Measurements from ENCODE around the gene KRTAP10-9. TPM values are rescaled to one million over a fixed set of nuclear protein-coding genes. Genes with fewer than 3 reads are reported as not detected.
"Not testable (repeated sequence)": the region's sequence is repeated elsewhere in the genome, so short reads cannot be mapped to it uniquely, and the experiment has no call there.

The KRTAP10-9 gene, protein sequence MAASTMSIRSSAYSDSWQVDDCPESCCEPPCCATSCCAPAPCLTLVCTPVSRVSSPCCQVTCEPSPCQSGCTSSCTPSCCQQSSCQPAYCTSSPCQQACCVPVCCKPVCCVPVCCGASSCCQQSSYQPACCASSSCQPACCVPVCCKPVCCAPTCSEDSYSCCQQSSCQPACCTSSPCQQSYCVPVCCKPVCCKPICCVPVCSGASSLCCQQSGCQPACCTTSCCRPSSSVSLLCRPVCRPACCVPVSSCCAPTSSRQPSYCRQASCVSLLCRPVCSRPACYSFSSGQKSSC
- polyA plus RNA-seq (ENCODE audit: insufficient read length in 4 of 4) = not detected

DNA sequence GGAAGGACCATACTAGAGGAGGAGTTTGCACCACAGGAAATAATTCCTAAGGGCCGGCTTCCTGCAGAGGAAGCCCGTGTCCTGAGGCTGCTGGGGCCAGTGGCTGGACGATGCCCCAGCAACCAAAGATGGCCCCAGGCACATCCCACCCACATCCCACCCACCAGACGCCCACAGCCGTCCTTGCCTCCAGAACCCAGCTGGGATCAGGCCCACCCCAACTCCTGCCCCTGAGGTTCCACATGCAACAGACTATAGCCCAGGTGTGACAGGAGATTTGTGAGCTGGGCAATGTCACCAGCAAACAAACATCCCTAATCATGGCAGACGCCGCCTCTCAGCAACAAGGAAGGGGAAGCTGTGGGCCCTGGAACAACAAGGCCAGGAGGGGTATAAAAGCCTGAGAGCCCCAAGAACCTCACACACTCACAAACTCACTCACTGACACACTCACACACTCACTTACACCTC lies at the start of gene KRTAP10-9:
Gene KRTAP10-9 (plus strand): TSS at position 421 of the 471 bp plus-strand sequence. CDS start 79 bp downstream, outside the sequence.
- DNase-seq (ENCODE audit: low read depth in 4 of 4, low spot score in 3 of 4) = no peak

- no peak for DNase-seq (ENCODE audit: low read depth in 4 of 4, low spot score in 3 of 4)
These were observed 48.4 kb upstream of the KRTAP10-9 start for GRCh38 chr21:44578371-44579055.

- no peak for DNase-seq (ENCODE audit: low read depth in 4 of 4, low spot score in 3 of 4)
These were observed 47.6 kb upstream of the KRTAP10-9 start for GRCh38 chr21:44579056-44579832.

GRCh38 chr21:44579833-44580144 lies 47.1 kb upstream of the KRTAP10-9 start:
- DNase-seq (ENCODE audit: low read depth in 4 of 4, low spot score in 3 of 4) = no peak

DNA sequence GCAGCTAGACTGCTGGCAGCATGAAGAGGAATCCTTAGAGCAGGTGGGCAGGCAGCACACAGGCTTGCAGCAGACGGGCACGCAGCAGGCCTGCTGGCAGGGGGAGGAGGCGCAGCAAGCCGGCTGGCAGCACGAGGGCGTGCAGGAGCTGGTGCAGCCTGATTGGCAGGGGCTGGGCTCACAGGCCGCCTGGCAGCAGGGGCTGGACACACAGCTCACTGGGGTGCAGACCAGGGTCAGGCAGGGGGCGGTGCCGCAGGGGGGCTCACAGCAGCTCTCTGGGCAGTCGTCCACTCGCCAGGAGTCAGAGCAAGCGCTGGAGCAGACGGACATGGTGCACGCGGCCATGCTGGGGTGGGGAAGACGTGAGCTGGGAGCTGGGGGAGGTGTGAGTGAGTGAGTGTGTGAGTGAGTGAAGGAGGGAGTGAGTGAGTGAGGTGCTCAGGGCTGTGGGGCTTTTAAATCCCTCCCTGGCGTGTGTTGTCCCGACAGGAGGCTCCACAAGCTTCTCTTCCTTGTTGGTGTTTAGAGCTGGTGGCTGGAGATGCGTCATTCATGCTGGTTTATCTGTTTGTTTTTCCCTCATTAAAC lies 46.6 kb upstream of the KRTAP10-9 start, which contains the start of gene KRTAP10-5:
Gene KRTAP10-5 (minus strand): TSS at position 374 of the 591 bp plus-strand sequence. CDS start 26 bp downstream, at position 348.
- not testable (repeated sequence) for DNase-seq (ENCODE audit: low read depth in 4 of 4, low spot score in 3 of 4)

- DNase-seq (ENCODE audit: low read depth in 4 of 4, low spot score in 3 of 4) = no peak
These were observed 45.7 kb upstream of the KRTAP10-9 start for GRCh38 chr21:44581158-44581557.

DNA sequence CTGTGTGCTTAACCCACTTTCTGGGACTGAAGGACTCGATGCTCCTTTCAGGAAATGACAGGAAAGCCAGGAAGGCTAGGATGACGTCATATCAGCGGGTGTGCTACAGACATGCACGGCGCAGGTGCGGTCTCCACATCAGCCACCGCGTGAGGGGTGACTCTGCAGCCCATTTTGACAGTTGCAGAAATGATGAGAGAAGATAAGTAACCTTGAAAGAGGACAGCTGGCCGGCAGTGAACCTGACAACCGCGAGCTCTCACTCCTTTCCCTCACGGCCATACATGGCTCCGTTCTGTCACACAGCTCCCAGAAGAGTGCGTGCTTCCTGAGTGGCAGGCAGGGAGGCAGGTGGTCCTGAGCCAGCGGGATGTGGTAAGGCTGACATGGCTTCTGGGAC lies 44.8 kb upstream of the KRTAP10-9 start:
- DNase-seq (ENCODE audit: low read depth in 4 of 4, low spot score in 3 of 4) = no peak

- DNase-seq (ENCODE audit: low read depth in 4 of 4, low spot score in 3 of 4) = peak; percentile 10 to 30 (median 28)
These were observed 43.6 kb upstream of the KRTAP10-9 start for GRCh38 chr21:44583089-44583799.

DNA sequence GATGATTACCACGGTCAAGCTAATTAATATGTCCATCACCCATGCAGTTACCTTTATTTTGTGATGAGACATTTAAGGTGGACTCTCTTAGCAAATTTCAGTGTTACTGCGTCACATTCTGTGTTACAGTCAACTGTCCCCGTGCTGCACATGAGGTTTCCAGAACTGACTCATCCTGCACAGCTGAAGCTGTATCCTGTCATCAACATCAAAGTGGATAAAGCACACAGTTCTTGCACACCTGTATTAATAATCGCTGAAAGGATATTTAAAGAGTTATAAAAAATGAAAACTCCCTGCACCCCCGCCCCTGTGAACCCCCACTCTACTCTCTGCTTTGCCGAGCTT lies 43.1 kb upstream of the KRTAP10-9 start:
- DNase-seq (ENCODE audit: low read depth in 4 of 4, low spot score in 3 of 4) = no peak

DNA sequence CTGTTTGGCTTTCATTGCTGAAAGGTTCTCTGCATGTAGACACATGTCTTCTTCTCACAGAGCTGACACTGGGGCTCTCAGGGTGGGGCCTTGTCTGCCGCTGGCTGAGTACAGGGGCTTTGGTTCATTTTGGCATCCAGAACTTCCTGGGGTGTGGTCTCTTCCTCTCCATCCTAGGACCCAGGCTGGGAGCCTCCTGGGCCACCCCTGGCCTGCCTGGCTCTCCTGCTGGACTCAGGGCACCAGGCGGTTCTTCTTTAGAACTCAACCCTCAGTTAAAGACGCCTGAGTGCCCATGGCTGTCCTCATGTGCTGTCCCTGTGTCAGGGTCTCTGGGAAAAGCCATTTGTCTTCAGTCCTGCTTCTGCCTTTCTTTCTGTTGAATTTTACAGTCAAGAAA lies 41.0 kb upstream of the KRTAP10-9 start:
- DNase-seq (ENCODE audit: low read depth in 4 of 4, low spot score in 3 of 4) = no peak

DNA sequence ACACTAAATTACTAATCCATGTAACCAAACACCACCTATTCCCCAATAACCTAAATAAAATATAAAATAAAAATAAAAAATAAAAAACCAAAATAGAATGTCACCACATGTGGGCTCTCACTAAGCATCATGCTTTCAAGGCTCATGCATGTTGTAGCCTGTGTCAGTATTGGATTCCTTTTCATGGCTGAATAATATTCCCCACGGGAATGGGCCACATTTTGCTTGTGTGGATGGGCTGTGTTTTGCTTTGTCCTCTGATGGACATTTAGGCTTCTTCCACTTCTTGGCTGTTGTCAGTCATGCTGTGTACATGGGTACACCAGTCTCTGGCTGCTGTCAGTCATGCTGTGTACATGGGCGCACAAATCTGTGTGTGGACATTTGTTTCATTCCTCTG lies 37.8 kb upstream of the KRTAP10-9 start:
- no peak for DNase-seq (ENCODE audit: low read depth in 4 of 4, low spot score in 3 of 4)

DNA sequence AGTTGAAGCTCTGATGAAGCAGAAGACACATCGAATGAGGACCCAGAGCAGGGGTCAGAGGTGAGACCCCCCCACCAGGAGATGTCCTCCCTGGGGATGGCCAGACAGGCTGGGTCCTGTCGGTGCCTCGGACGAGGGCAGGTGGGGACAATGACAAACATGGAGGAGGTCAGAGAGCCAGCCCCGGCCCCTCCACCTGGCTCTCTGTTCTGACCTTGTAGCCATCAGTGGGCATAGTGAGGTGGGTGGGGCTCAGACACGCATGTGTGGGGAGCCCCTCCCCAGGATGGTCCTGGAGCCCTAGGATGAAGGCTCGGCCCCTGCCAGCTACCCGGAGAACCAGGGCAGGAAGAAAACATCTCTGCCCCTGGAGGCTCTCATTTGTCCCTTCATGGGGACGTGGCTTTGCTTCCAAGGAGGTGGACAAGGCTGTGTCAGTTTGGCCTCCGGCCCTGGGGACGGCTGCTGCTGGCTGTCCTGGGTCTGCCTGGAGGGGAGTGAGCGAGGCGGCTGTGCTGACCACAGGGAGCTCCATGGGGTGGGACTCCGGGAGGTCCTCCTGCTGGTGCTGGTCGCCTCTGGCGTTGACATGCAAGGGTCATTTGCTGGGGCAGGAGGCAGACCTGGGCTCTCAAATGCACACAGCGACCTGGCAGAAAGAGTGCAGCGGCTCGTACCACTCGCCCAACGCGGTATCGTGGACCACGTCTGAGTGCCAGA lies 37.1 kb upstream of the KRTAP10-9 start:
- DNase-seq (ENCODE audit: low read depth in 4 of 4, low spot score in 3 of 4) = no peak

- DNase-seq (ENCODE audit: low read depth in 4 of 4, low spot score in 3 of 4) = no peak
These were observed 36.6 kb upstream of the KRTAP10-9 start for GRCh38 chr21:44590311-44590721.

DNA sequence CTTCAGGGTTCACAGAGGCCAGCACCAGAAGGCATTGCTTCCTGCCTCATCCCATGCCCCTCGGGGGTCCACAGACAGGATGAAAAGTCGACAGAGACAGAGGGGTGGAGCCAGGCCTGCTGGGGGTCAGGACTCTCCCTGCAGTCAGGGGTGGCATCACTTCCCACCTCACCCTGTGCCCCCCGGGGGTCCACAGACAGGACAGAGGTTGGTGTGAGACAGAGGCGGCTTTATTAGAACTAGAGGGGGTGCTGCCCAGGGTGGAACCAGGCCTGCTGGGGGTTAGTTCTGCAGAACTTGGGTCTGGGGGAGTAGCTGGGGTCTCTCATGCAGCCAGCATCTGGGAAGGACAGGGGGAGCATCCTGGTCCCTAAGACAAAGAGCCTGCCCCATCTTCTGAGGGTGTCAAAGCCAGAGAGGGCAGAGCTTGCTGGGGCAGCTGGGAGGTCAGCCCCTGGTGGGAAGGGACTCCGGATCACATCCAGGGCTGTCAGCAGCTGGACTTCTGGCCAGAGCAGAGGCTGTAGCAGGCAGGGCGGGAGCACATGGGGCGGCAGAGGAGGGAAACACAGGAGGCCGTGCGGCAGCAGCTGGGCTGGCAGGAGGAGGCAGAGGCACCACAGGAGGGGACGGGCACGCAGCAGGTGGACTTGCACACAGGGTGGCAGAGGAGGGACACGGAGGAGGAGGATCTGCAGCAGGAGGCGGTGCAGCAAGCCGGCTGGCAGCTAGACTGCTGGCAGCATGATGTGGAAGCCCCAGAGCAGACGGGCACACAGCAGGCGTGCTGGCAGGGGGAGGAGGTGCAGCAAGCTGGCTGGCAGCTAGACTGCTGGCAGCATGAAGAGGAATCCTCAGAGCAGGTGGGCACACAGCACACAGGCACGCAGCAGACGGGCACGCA lies 35.7 kb upstream of the KRTAP10-9 start:
- DNase-seq (ENCODE audit: low read depth in 4 of 4, low spot score in 3 of 4) = not testable (repeated sequence)

DNA sequence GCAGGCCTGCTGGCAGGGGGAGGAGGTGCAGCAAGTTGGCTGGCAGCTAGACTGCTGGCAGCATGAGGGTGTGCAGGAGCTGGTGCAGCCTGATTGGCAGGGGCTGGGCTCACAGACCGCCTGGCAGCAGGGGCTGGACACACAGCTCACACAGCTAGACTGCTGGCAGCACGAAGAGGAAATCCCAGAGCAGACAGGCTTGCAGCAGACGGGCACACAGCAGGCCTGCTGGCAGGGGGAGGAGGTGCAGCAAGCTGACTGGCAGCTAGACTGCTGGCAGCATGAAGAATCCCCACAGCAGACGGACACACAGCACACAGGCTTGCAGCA lies 35.1 kb upstream of the KRTAP10-9 start:
- not testable (repeated sequence) for DNase-seq (ENCODE audit: low read depth in 4 of 4, low spot score in 3 of 4)

DNA sequence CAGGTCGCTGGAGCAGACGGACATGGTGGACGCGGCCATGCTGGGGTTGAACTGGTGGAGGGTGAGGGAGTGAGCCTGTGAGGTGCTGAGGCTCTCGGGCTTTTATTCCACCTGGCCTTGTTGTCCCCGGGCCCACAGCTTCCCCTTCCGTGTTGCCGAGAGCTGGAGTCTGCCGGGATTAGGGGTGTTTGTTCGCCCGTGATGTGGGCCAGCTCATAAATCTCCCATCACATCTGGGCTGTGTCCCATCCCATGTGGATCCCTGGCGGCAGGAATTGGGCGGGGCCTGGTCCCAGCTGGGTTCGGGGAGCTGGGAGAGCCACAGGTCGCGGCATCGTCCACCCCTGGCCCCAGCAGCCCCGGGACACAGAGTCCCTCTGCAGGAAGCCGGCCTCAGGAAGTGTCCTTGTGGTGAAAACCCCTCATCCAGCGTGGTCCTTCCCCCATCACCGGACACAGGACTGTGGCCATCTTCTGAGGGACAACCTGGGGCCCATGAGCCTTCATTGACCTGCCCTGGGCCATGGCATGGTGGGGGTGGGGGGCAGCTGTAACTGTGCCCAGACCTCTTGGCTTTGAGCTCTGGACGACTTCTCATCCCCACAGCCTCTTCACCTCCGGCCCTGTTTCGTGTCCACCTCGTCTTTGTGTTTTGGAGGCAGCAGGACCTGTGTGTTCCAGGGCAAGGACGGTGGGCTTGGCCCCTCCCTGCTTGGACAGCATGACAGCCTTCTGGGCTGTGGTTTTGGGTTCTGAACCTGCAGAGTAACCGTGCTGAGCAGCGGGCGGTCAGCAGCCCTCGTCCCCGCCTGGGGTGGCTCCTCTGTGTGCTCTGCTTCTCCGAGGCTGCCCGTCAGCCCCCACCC lies 34.2 kb upstream of the KRTAP10-9 start, which contains the start of gene KRTAP10-6:
Gene KRTAP10-6 (minus strand): TSS at position 60 of the 866 bp plus-strand sequence. CDS start 21 bp downstream, at position 39.
- no peak for DNase-seq (ENCODE audit: low read depth in 4 of 4, low spot score in 3 of 4)

DNA sequence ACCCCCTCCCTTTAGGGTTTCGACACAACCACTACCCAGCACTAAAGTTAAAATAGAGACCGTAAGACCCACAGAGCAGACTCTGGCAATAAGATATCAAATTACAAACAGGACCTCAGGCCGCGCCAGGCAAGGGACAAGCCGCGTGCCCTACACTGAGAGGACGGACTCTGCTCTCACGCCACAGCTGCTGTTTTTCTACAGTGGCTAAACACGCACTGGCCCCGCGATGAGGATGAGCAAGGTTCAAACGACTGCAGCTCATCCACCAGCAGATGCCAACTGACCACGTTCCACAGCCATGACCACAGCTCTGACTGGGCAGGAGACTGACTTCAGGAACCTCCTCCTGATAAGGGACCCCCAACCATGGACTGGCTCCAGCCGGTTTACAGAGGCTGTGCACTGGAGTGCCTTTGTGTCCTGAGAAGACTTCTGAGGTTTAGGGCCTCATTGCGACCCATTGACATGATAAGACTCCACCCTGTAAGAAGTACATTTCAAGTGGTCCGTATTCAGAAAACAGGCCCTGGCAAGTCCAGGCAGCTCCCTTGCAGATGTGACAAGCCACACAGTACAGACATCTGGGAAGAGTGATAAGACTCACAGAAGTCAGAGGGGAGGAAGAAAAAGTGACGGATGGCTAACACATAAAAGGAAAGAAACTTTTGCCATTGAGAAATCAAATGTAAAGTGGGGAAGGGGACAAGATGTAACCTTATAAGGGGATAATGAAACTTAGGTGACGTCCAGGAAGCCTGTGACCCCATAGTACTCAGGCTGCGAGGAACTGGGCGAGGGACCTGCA lies 33.1 kb upstream of the KRTAP10-9 start:
- peak in 1 of 4 donors; percentile 7 for DNase-seq (ENCODE audit: low read depth in 4 of 4, low spot score in 3 of 4)

Data from left renal pelvis (tissue), 4 donors.